CD4-positive, alpha-beta T cell treated with Interleukin-1 beta for 1 hour (primary cell): ENCODE results near the gene SRPRA.
"Not testable (repeated sequence)": the region's sequence is repeated elsewhere in the genome, so short reads cannot be mapped to it uniquely, and the experiment has no call there.

Experiments used
- DNase-seq, 2 donors: peaks; one replicate each; pipeline ENCODE4 v3.0.0-alpha.2; 2020 to 2022

Gene SRPRA

DNA sequence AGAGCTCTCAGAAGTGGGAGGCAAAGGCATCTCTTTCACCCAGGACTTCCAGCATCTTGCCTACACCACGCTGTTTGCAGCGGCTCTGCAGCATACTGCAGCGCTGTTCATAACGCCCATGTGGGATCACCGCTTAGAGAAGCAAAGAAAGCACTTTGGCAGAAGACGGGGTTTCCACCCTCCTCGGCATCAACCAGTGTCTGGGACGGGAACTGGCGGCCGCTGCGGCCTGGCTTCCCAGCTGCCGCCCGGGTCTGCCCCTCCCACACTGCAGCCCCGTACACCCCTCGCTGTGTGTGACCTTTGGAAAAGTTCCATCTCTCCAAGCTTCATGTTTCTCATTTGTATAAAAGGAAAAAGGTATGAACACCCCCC is 13.7 kb upstream of the SRPRA start:
- peak in 1 of 2 donors; percentile 18 for DNase-seq

DNA sequence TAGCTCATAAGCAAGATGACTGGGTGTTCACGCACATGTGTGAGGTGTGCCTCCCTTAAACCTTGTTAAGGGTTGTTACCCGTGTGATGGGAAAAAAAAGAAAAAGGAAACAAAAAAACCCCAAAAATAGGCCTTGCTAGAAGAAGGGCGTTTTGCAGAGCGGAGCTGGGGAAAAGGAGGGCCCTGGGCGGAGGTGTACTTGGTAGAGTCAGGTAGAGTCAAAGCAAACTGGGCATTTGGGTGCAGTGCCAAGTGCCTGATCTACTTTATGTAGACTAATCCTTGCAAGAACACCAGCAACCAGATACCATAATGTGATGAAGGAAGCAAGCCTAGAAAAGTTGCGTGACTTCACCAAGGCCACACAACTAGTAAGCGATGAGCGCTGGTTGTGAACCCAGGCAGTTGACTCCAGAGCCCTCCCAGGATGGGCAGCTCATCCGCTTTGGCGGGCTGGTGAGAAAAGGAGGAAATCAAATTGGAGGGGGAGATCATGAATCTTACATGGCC is 13.0 kb upstream of the SRPRA start:
- DNase-seq: no peak

DNA sequence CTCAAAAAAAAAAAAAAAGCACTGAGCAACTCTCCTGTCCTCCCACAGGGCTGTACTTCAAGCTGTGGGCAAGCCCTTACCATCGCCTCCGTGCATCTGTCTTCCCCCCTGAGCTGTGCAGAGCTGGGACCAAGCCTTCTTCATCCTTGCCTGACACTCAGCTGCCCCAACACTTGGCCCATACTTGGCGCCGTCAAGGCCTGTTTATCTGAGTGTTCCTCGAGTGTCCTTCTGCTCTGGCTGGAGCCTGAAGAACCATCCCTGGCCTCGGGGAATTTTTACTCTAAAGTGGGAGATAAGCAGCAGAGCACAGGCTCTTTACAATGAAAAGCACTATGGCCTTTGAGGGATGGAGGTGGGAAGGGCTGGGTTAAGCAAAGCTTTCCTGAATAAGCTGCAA is 12.6 kb upstream of the SRPRA start:
- no peak for DNase-seq

DNA sequence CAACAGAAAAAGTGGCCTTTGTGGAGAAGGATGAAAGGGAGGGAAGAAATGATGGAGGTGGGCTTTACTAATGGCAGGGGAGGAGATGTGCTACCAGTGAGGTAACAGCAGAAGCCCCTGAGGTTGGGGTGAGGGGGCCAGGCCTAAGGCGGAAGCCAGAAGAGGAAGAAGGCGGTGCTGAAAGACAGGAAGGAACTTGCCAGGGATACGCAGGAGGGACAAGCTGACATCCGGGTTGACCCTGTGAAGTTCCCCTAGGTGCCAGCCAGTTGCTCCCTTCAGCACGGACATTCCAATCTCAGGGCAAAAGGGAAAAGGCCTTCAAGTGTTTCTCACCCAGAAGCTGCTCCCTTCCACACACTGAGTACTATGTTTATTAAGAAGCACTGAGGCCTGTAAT is 11.9 kb upstream of the SRPRA start:
- peak in 1 of 2 donors; percentile 29 for DNase-seq

DNA sequence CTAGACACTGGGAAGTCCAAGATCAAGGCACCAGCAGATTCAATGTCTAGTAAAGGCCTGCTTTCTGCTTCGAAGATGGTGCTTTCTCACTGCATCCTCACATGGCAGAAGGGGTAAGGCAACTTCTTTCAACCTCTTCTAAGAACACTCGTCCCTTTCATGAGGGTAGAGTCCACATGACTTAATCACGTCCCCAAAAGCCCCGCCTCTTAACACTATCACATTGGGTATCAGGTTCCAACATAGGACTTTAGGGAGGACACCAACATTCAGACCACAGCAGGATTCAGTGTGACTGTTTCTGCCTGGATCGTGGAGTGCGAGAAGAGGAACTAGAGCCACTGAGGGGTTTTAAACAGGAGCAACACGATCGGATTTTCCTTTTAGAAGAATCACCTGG is 10.5 kb upstream of the SRPRA start:
- DNase-seq: no peak

DNA sequence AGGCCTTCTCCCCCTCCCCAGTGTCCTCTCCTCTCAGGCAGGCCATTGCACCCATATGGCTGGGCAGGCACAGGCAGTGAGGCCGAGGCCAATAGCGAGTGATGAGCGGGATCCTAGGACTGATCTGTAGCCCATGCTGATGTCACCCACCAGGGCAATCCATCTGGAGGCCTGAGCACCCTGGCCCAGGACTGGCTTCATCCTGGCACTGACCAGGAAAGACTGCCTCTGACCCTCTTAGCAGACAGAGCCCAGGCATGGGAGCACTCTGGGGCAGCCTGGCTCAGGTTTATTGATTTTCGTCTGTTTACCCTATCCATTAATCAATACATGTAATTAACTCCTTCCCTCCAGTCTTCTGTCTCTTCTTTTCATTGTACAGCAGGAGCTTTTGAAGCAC is 9.1 kb upstream of the SRPRA start:
- no peak for DNase-seq

- DNase-seq: no peak
Observed at GRCh38 chr11:126277322-126277721, 8.6 kb upstream of the SRPRA start.

GRCh38 chr11:126268361-126268707 is 361 bp downstream of the SRPRA start:
- peak in 1 of 2 donors; percentile 13 for DNase-seq

- DNase-seq: no peak
Observed at GRCh38 chr11:126267650-126268049, 1.0 kb downstream of the SRPRA start.

DNA sequence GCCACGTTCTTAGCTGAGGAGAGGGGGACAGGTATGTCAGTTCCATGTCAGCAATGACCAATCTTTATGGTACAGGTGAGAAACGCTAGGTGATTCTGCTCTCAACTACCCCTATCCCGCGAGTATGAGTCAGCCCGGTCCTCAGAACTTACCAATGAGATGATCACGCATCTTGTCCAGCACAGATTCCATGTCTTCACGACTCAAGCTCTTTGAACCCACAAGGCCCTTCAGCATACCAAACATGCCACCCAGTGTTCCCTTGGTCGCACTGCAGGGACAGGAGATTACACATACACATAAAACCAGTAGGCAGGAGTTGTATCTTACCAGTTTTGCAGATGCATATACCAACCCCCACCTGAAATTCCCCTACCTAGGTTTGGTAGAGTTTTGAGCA is 2.9 kb downstream of the SRPRA start:
- no peak for DNase-seq

DNA sequence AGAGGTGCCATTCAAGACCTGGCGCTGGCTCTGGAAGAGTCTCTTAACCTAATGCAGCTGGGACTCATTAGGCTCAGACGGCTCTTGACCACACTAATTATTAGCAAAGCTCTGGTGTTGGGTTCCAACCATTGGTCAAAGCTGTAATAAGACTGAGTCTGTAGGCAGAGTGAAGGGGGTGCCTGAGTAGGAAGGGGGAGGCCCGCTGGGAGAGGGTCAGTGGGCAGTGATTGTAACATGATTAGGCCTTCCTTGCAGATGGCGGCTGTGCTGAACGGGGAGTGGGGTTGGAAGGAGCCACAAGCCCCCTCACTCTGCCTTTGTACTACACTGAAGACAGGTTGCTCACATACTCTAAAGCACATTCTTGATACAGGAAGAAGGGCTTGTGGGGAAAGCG is 5.2 kb downstream of the SRPRA start:
- no peak for DNase-seq

- DNase-seq: no peak
Observed at GRCh38 chr11:126262216-126262615, 6.5 kb downstream of the SRPRA start.

DNA sequence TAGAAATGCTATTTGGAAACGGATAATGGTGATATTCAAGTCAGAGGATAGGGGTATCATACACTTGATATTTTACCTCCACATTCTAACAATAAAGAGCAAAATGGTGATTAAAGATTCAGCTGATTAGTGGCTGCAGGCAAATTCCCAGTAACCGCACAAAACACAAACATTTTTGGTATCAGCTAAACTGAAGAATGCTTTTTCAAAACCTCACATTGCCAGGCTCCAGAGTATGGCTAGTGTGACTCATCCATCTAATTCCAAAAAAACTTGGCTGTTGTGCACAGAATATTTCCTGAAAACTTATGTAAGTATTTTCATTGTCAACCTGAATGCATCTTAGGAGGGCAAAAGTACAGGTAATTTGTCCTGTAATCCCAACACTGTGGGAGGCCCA is 10.9 kb downstream of the SRPRA start:
- no peak for DNase-seq

DNA sequence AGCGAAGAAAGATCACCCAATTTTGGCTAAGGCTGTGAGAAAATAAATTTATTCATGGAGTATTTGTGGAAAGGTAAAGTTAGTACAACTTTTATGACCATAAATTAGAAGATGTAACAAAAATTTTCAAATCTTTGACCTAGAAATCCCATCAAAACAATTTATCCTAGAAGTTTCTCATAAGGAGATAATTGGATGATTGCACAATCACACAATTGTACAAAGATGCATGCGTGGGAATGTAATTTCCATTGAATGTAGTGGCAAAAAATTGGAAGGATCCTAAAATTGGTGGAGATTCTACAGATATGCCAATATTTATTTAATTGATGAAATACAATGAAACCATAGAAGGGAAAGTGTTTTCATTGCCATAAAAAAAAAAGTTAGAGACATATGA is 11.6 kb downstream of the SRPRA start:
- no peak for DNase-seq

DNA sequence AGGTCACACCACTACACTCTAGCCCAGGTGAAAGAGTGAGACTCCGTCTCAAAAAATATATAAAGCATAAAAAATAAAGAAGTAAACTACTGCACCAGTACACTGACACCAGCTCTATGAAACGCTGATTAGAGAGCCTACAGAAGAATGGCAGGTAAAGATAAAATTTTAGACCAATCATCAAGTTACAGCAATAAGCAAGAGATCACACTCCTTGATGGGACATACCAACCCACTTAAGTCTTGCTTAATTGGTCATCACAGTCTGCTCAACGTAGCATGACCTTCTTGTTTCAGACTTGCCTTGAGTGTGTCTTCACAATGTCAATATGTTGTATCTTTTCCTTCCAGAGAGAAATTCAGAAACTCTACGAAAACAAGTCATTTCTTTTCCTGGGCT is 12.5 kb downstream of the SRPRA start:
- no peak for DNase-seq

- DNase-seq: not testable (repeated sequence)
Observed at GRCh38 chr11:126255507-126255906, 13.2 kb downstream of the SRPRA start.

DNA sequence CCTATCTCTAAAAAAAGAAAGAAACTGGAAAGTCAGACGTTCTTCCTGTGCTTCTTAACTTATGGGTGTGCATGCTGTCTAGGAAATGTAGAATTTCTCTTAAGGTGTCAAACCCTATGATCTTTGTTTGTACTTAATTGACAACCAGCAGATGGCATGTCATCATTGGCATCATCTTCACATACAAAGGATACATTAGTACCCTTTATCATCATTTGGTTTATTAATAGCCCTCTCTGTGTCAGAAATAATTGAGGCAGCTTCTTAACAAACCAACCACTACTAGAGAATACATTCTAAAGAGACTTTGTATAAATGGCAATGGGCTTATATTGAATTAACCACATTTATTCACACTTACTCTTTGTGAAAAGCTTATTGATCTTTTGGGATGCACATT is 13.9 kb downstream of the SRPRA start:
- no peak for DNase-seq

GRCh38 chr11:126253265-126253664 is 15.4 kb downstream of the SRPRA start:
- no peak for DNase-seq

DNA sequence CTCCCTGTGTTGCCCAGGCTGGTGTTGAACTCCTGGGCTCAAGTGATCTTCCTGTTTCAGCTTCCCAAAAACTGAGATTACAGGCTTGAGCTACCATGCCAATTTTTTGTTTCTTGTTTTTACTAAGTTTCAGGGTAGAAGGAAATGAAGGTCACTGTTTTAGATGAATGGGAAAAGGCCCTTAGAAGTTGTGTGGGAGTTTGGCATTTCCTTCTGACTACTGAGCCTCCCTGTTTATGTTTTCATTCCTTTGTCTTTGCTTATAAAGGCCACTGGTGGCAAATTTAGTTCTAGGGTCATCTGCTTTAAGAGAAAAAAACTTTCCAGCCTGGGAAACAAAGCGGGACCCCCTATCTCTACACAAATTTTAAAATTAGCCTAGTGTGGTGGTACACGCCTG is 22.1 kb downstream of the SRPRA start:
- DNase-seq: no peak

GRCh38 chr11:126233391-126233790 is 35.3 kb downstream of the SRPRA start:
- DNase-seq: no peak

DNA sequence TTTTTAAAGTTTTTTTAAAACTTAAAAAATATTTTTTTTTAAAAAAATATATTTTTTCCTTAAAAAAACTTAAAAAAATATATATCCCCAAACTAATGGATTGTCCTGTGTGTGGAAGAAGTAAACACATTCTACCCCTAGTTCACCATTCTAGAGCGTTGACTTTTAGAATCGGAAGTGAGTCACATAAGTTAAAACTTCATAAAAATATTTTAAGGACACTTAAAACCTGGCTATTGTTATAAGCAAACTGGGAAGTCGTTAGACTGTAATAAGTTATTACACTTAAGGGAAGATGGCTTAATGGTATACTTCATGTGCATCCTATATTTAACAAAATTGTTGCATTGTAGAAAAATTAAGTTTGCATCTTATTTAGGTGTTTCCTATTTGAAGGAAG is 36.0 kb downstream of the SRPRA start:
- no peak for DNase-seq

DNA sequence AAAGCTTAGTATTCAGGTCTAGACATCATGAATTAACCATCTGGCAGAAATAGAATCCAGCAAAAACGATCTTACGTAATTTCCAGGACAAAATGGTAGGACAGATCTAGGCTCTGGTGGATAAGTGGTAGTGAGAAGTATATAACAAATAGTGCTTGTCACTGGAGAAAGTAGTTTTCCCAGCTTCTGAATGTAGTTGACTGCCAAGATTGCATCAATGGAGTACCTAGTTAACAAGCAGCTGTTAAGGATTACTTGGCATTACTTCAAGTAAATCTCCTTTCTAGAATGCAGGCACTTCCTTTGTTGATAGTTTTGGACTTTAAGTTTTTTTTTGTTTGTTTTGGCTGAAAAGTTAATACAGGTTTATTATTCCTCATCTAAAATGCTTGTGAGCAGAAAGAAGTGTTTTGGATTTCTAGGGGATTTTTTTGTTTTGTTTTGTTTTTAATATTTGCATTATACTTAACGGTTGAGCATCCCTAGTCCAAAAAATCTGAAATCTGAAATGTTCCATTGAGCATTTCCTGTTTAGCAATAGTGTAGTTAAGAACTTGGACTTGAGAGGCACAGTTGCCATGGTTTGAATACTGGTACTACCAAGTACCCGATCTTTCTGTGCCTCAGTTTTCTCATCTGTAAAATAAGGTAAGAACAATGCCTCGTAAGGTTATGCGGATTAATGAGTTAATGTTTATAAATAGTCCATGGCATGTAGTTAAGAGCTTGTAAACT is 36.8 kb downstream of the SRPRA start:
- DNase-seq: no peak

DNA sequence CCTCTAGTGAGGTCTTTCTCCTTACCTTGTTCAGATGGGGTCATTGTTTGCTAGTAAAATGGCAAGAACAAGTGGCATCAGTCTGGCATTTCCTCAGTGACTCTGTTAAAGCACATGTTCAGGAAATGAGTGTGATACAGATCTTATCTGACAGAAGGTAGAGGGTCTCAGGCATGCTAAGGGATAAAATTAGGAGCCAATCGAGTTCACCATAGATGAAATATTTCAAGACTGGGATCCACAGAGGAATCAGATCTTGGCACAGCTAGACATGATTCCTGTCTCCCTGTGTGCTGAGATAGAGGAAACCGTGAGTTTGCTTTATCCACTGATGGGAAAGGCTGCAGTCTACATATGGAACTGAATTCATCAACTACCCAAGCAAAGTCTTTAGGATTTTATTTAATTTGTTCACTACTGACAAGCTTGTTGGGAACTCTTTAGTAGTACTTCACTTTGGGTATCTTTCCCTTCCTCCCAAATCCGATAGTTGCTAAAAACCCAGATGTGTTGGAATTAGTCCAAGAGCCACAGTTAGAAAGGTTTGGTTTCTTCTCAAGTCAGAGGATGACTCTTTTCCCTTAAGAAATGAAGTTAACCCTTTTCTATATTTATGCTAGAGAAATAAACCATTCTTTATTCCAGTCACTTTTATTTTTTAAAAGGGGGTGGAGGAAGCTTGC is 38.7 kb downstream of the SRPRA start:
- DNase-seq: no peak

DNA sequence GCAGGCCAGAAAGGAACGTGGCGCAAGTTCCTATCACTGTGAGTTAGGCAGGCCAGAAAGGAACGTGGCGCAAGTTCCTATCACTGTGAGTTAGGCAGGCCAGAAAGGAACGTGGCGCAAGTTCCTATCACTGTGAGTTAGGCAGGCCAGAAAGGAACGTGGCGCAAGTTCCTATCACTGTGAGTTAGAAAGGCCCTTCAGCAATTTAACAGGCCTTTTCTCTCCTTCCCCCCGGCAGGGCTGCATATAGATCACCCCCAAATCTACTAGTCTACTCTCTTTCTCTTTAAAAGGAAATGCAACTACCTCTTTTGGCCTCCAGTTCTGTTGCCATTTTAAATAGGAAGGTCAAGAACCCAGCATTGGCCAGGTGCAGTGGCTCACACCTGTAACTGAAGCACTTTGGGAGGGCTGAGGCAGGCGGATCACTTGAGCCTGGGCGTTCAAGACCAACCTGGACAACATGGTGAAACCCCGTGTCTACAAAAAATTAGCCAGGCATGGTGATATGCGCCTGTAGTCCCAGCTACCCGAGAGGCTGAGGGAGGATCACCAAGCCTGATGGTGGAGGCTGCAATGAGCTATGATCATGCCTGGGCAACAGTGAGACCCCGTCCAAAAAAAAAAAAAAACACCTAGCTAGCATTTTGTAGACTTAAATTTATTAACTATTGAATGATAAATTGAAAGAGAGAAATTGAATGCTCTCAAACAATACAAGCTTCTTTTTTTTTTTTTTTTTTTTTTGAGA is 42.2 kb downstream of the SRPRA start:
- no peak for DNase-seq
